Tibial artery (tissue), 4 donors: Measurements from ENCODE around the gene SLC9A9.

Source experiments
- DNase-seq, 2 donors: peaks; one replicate each; pipeline ENCODE4 v3.0.0-alpha.2; 2019
- H3K27ac ChIP-seq, 2 donors: fragments of 200-600 bp; sonication (generic) in 1 of 2; 1 replicate in 1 of 2; 2 replicates in 1 of 2; pipeline ENCODE4 v1.5.1; 2018 to 2019; ENCODE audit warnings: mild to moderate bottlenecking in 1 of 2
- H3K27me3 ChIP-seq, 2 donors: fragments of 200-600 bp; sonication (generic) in 1 of 2; one replicate each; pipeline versions ENCODE4 v1.5.1 to v1.6.0; 2016 to 2019
- H3K36me3 ChIP-seq, 3 donors: fragments of 200-600 bp; sonication (generic) in 2 of 3; one replicate each; pipeline ENCODE4 v1.5.1; 2016 to 2019; ENCODE audit warnings: mild to moderate bottlenecking in 2 of 3
- H3K4me1 ChIP-seq, 4 donors: fragments of 200-600 bp; sonication (generic) in 2 of 4; 1 replicate in 3 of 4; 2 replicates in 1 of 4; pipeline ENCODE4 v1.5.1; 2016 to 2019
- H3K4me3 ChIP-seq, 2 donors: fragments of 200-600 bp; sonication (generic) in 1 of 2; 1 replicate in 1 of 2; 2 replicates in 1 of 2; pipeline ENCODE4 v1.5.1; 2018 to 2019; ENCODE audit warnings: mild to moderate bottlenecking in 2 of 2
- H3K9me3 ChIP-seq, 3 donors: fragments of 200-600 bp; sonication (generic) in 1 of 3; one replicate each; pipeline ENCODE4 v1.5.1; 2016 to 2019
- CTCF ChIP-seq, 2 experiments: fragments of 200-600 bp in 1 of 2; fragments of 450-650 bp in 1 of 2; IDR thresholded peaks; one replicate each; pipeline ENCODE4 v1.5.1; 2017 to 2019; ENCODE audit warnings: antibody characterized with exemption in 2 of 2, mild to moderate bottlenecking in 1 of 2, moderate library complexity in 1 of 2
- intact Hi-C: fragments of 100-400 bp; cut with DNase I; formaldehyde crosslinking; loops from one replicate; pipeline ENCODE4 v1.15.0; 2023; ENCODE audit warnings: low total_unique reads

The SLC9A9 gene

DNA sequence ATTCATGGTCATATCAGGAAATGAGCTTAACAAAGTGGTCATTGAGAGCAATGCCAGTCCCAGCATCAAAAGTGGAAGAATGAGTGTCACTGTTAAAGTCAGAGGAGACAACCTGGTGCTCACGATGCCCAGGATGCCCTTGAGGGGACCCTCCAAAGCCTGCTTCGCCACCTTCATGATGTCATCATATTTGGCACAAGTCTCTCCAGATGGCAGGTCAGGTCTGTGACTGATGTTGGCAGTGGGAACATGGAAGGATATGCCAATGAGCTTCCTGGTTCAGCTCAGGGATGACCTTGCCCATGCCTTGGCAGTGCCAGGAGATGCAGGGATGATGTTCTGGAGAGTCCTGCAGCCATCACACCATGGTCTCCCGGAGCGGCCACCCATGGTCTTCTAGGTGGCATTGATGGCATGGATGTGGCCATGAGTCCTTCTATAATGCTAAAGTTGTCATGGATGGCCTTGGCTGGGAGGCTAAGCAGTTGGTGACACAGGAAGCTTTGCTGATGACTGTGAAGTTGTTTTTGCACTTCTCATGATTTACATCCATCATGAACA lies 344.9 kb downstream of the SLC9A9 start:
- Histone ChIP-seq H3K9me3 (no peaks in the 10 kb centered on the region), H3K27me3 (no peaks in the 10 kb centered on the region), H3K36me3 (no peaks in the 10 kb centered on the region), H3K4me3 (no peak overlapping the region), H3K27ac (no peak overlapping the region), H3K4me1 (no peaks in the 10 kb centered on the region)
- no peak for DNase-seq
- intact Hi-C loops, result no loop called here
- no peak for TF ChIP-seq CTCF (IDR thresholded peaks at IDR 0.05)

GRCh38 chr3:143502081-143502480 lies 346.2 kb downstream of the SLC9A9 start:
- Histone ChIP-seq H3K4me3 (no peak overlapping the region), H3K9me3 (no peaks in the 10 kb centered on the region), H3K36me3 (no peaks in the 10 kb centered on the region), H3K27ac (no peak overlapping the region), H3K4me1 (no peaks in the 10 kb centered on the region), H3K27me3 (no peaks in the 10 kb centered on the region)
- intact Hi-C loops, result no loop called here
- no peak for DNase-seq
- TF ChIP-seq CTCF (IDR thresholded peaks at IDR 0.05), result no peak

DNA sequence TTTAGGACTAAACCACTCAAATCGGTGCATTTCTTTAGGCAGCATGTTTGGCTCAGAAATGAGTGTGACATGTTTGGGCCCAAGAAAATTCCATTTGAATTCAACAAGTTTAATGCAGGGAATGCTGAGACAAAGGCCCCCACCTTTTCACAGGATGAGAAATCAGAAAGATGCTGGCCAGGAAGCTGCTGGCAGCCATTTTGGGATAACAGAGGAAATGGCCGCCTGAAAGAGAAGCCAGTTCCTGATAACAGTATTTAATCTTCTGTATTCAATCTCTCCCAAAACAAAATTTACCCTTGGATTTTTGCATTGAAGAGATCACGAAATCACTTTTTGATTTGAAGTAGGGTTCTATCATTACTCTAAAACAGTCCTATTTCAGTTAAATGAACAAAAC lies 350.9 kb downstream of the SLC9A9 start:
- no peaks in the 10 kb centered on the region for H3K27me3 ChIP-seq
- H3K27ac ChIP-seq, result no peak overlapping the region
- no peaks in the 10 kb centered on the region for H3K36me3 ChIP-seq
- intact Hi-C loops, result no loop called here
- TF ChIP-seq CTCF (IDR thresholded peaks at IDR 0.05), result no peak
- DNase-seq, result no peak
- H3K4me3 ChIP-seq, result no peak overlapping the region
- H3K9me3 ChIP-seq, result no peaks in the 10 kb centered on the region
- no peaks in the 10 kb centered on the region for H3K4me1 ChIP-seq

GRCh38 chr3:143496191-143496590 lies 352.1 kb downstream of the SLC9A9 start:
- intact Hi-C loops, result no loop called here
- Histone ChIP-seq H3K36me3 (no peaks in the 10 kb centered on the region), H3K27me3 (no peaks in the 10 kb centered on the region), H3K4me1 (no peaks in the 10 kb centered on the region), H3K27ac (no peak overlapping the region), H3K9me3 (no peaks in the 10 kb centered on the region), H3K4me3 (no peak overlapping the region)
- TF ChIP-seq CTCF (IDR thresholded peaks at IDR 0.05), result no peak
- no peak for DNase-seq

DNA sequence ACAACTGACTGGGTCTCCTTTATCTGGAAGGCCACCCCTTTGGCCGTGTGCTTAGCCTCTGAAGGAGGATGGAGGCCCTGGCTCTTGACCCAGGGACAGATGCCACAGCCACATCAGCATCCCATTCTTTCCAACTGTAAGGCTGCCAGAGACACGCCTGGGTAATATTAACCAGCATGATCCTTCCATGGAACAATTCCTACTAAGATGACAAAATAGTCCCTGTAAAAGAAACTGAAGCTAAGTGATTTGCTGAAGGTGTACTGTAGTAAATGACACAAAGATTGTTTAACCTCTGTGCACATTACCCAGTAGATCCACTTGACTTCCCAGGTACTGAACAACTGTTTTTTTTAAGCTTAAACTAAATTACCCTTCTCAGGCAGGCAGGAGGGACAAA lies 352.7 kb downstream of the SLC9A9 start:
- Histone ChIP-seq H3K4me3 (no peak overlapping the region), H3K27me3 (no peaks in the 10 kb centered on the region), H3K27ac (no peak overlapping the region), H3K36me3 (no peaks in the 10 kb centered on the region), H3K9me3 (no peaks in the 10 kb centered on the region), H3K4me1 (no peaks in the 10 kb centered on the region)
- DNase-seq, result no peak
- no peak for TF ChIP-seq CTCF (IDR thresholded peaks at IDR 0.05)
- intact Hi-C loops, result no loop called here

GRCh38 chr3:143486611-143487010 lies 361.7 kb downstream of the SLC9A9 start:
- no peak for TF ChIP-seq CTCF (IDR thresholded peaks at IDR 0.05)
- DNase-seq, result no peak
- H3K9me3 ChIP-seq, result no peaks in the 10 kb centered on the region
- no peak overlapping the region for H3K4me3 ChIP-seq
- no peaks in the 10 kb centered on the region for H3K27me3 ChIP-seq
- H3K27ac ChIP-seq, result no peak overlapping the region
- peaks cover 0 to 29% (median 2%) of the 10 kb centered on the region in 4 donors for H3K4me1 ChIP-seq
- no peaks in the 10 kb centered on the region for H3K36me3 ChIP-seq
- intact Hi-C loops, result no loop called here
